Transverse colon (tissue), 4 donors: ENCODE data around the gene IL1RAPL1.

Source experiments
- CTCF ChIP-seq, 5 experiments: fragments of 200-600 bp in 3 of 5; fragments of 450-650 bp in 2 of 5; sonication (generic) in 3 of 5; IDR thresholded peaks; 1 replicate in 2 of 5; 2 replicates in 3 of 5; pipeline ENCODE4 v1.5.1; 2016 to 2017; ENCODE audit warnings: antibody characterized with exemption in 5 of 5, inconsistent platforms in 3 of 5, mild to moderate bottlenecking in 2 of 5, moderate library complexity in 1 of 5
- EP300 ChIP-seq: sonication (generic); formaldehyde crosslinking; IDR thresholded peaks from one replicate; pipeline ENCODE4 v1.6.1; 2017; ENCODE audit warnings: antibody characterized with exemption, low read depth
- POLR2A ChIP-seq: fragments of 450-650 bp; IDR thresholded peaks from one replicate; pipeline ENCODE4 v1.6.1; 2016; ENCODE audit warnings: antibody characterized with exemption, mild to moderate bottlenecking, moderate library complexity
- POLR2AphosphoS5 ChIP-seq, 3 donors: sonication (generic); formaldehyde crosslinking; IDR thresholded peaks; one replicate each; pipeline ENCODE4 v1.6.1; 2016; ENCODE audit warnings: antibody characterized with exemption in 3 of 3

GRCh38 chrX:29744966-29745365 lies 1157.7 kb downstream of the IL1RAPL1 start:
- TF ChIP-seq CTCF (IDR thresholded peaks at IDR 0.05) (no peak), POLR2A (no peak), POLR2AphosphoS5 (IDR thresholded peaks at IDR 0.05) (no peak), EP300 (no peak)
